Mesenchymal stem cell (in vitro differentiated cells and primary cell): ENCODE results near the gene IL3RA.
"Not testable (repeated sequence)": the region's sequence is repeated elsewhere in the genome, so short reads cannot be mapped to it uniquely, and the experiment has no call there.

Experiments used
- DNase-seq: peaks from one replicate; pipeline ENCODE4 v3.0.0-alpha.2; 2013
- H2AFZ ChIP-seq: one replicate; pipeline ENCODE4 v1.6.1; 2013; ENCODE audit warnings: low read depth, mild to moderate bottlenecking, control low read depth, inconsistent platforms, low read length, moderate library complexity
- H2AK5ac ChIP-seq: 2 replicates; pipeline ENCODE4 v1.6.1; 2013; ENCODE audit warnings: low read length, moderate library complexity, mild to moderate bottlenecking, inconsistent platforms; ENCODE audit not compliant: severe bottlenecking
- H2BK120ac ChIP-seq: one replicate; pipeline ENCODE4 v1.6.1; 2013; ENCODE audit warnings: low read depth, mild to moderate bottlenecking, inconsistent platforms, low read length, moderate library complexity
- H2BK12ac ChIP-seq, 2 experiments: one replicate each; pipeline ENCODE4 v1.6.1; 2013; ENCODE audit warnings: inconsistent platforms in 2 of 2, low read length in 2 of 2, mild to moderate bottlenecking in 2 of 2, moderate library complexity in 2 of 2, control low read depth in 1 of 2
- H2BK15ac ChIP-seq: one replicate; pipeline ENCODE4 v1.6.1; 2013; ENCODE audit warnings: mild to moderate bottlenecking, low read depth, inconsistent platforms; ENCODE audit not compliant: poor library complexity, severe bottlenecking
- H2BK5ac ChIP-seq: 2 replicates; pipeline ENCODE4 v1.6.1; 2013; ENCODE audit warnings: low read depth, mild to moderate bottlenecking, low read length, control low read depth, inconsistent platforms; ENCODE audit not compliant: poor library complexity, severe bottlenecking
- H3K14ac ChIP-seq, 2 experiments: one replicate each; pipeline ENCODE4 v1.6.1; 2013; ENCODE audit warnings: inconsistent platforms in 2 of 2, low read length in 2 of 2, control low read depth in 1 of 2, mild to moderate bottlenecking in 1 of 2, moderate library complexity in 1 of 2
- H3K18ac ChIP-seq, 2 experiments: one replicate each; pipeline ENCODE4 v1.6.1; 2013; ENCODE audit warnings: inconsistent platforms in 2 of 2, low read length in 2 of 2, control low read depth in 1 of 2, low read depth in 1 of 2, mild to moderate bottlenecking in 1 of 2
- H3K23ac ChIP-seq, 2 experiments: one replicate each; pipeline ENCODE4 v1.6.1; 2013; ENCODE audit warnings: inconsistent platforms in 2 of 2, low read length in 2 of 2, mild to moderate bottlenecking in 2 of 2, moderate library complexity in 2 of 2, control low read depth in 1 of 2
- H3K27ac ChIP-seq: 2 replicates; pipeline ENCODE4 v1.5.1; 2013; ENCODE audit warnings: mild to moderate bottlenecking, moderate library complexity, low read length, control low read depth, inconsistent platforms; ENCODE audit not compliant: poor library complexity, severe bottlenecking
- H3K27me3 ChIP-seq, 2 experiments: 2 replicates each; pipeline versions ENCODE4 v1.6.1 to v1.7.0; 2013; ENCODE audit warnings: low read length in 2 of 2, mild to moderate bottlenecking in 2 of 2, moderate library complexity in 2 of 2, control low read depth in 1 of 2, inconsistent platforms in 1 of 2; ENCODE audit not compliant: control insufficient read depth in 1 of 2, insufficient read depth in 1 of 2
- H3K36me3 ChIP-seq, 2 experiments: 2 replicates each; pipeline versions ENCODE4 v1.6.1 to v1.7.0; 2013; ENCODE audit warnings: low read length in 2 of 2, control low read depth in 1 of 2, inconsistent platforms in 1 of 2, low read depth in 1 of 2, mild to moderate bottlenecking in 1 of 2; ENCODE audit not compliant: insufficient read depth in 2 of 2, control insufficient read depth in 1 of 2
- H3K4ac ChIP-seq, 2 experiments: one replicate each; pipeline ENCODE4 v1.6.1; 2013; ENCODE audit warnings: inconsistent platforms in 2 of 2, low read length in 2 of 2, mild to moderate bottlenecking in 2 of 2, moderate library complexity in 2 of 2, control low read depth in 1 of 2, low read depth in 1 of 2
- H3K4me1 ChIP-seq: 2 replicates; pipeline ENCODE4 v1.6.1; 2013; ENCODE audit warnings: low read depth, low read length, control low read depth; ENCODE audit not compliant: control insufficient read depth, insufficient read depth
- H3K4me2 ChIP-seq: 2 replicates; pipeline ENCODE4 v1.6.1; 2013; ENCODE audit warnings: low read length, mild to moderate bottlenecking, inconsistent platforms; ENCODE audit not compliant: poor library complexity, severe bottlenecking
- H3K4me3 ChIP-seq, 2 experiments: 2 replicates each; pipeline versions ENCODE4 v1.5.1 to v1.7.0; 2013; ENCODE audit warnings: low read length in 2 of 2, mild to moderate bottlenecking in 2 of 2, control low read depth in 1 of 2, low read depth in 1 of 2; ENCODE audit not compliant: insufficient read depth in 1 of 2
- H3K79me1 ChIP-seq: replicated peaks from 2 replicates; pipeline ENCODE4 v1.6.1; 2013; ENCODE audit warnings: mild to moderate bottlenecking, control low read depth, low read length, inconsistent platforms; ENCODE audit not compliant: poor library complexity, severe bottlenecking
- H3K9ac ChIP-seq: 2 replicates; pipeline ENCODE4 v1.7.0; 2013; ENCODE audit warnings: mild to moderate bottlenecking, low read length, moderate library complexity
- H3K9me3 ChIP-seq: 2 replicates; pipeline ENCODE4 v1.7.0; 2013; ENCODE audit warnings: mild to moderate bottlenecking, low read length; ENCODE audit not compliant: control insufficient read depth
- H4K8ac ChIP-seq: one replicate; pipeline ENCODE4 v1.6.1; 2013; ENCODE audit warnings: inconsistent platforms, mild to moderate bottlenecking, low read length, moderate library complexity
- H4K91ac ChIP-seq: one replicate; pipeline ENCODE4 v1.6.1; 2013; ENCODE audit warnings: mild to moderate bottlenecking, low read length, inconsistent platforms
- WGBS: methylation state at CpG from one replicate; pipeline ENCODE4 v1.1.7; 2013; ENCODE audit warnings: mixed read lengths; 5-methylcytosine and 5-hydroxymethylcytosine counted together

Gene IL3RA

GRCh38 chrX:1330605-1331004, 6.0 kb upstream of the IL3RA start:
- Histone ChIP-seq H2BK120ac (no peak overlapping the region), H2BK12ac (no peak overlapping the region), H3K4me2 (no peak overlapping the region), H2AFZ (no peak overlapping the region), H2AK5ac (no peak overlapping the region), H4K91ac (no peak overlapping the region), H3K4ac (no peak overlapping the region), H3K4me3 (no peak overlapping the region), H2BK5ac (no peak overlapping the region), H3K79me1 (no peaks in the 10 kb centered on the region), H3K14ac (no peak overlapping the region), H4K8ac (no peak overlapping the region), H2BK15ac (no peak overlapping the region), H3K27me3 (peaks cover 0 to 3% of the 10 kb centered on the region in 2 experiments), H3K23ac (no peak overlapping the region), H3K9ac (no peak overlapping the region), H3K27ac (no peak overlapping the region), H3K9me3 (no peaks in the 10 kb centered on the region), H3K4me1 (no peaks in the 10 kb centered on the region), H3K36me3 (no peaks in the 10 kb centered on the region), H3K18ac (no peak overlapping the region)
- no peak for DNase-seq
- 88% methylated on average over 12 of the region's 12 CpGs for whole genome bisulfite sequencing

- 100% methylated on average over 1 of the region's 4 CpGs for WGBS
- not testable (repeated sequence) for H2BK15ac ChIP-seq, H2BK5ac ChIP-seq, H4K8ac ChIP-seq, H3K4me1 ChIP-seq, H3K36me3 ChIP-seq, H3K9me3 ChIP-seq, H3K79me1 ChIP-seq, H3K23ac ChIP-seq, H3K14ac ChIP-seq, H2BK120ac ChIP-seq, H3K4ac ChIP-seq, H3K27ac ChIP-seq, H2AFZ ChIP-seq, DNase-seq, H3K4me2 ChIP-seq, H3K18ac ChIP-seq, H4K91ac ChIP-seq, H2AK5ac ChIP-seq, H2BK12ac ChIP-seq, H3K9ac ChIP-seq, H3K4me3 ChIP-seq, H3K27me3 ChIP-seq
Measured at GRCh38 chrX:1332433-1332832, 4.2 kb upstream of the IL3RA start.

- Histone ChIP-seq H2BK120ac (no peak overlapping the region), H3K14ac (no peak overlapping the region), H2BK12ac (no peak overlapping the region), H4K91ac (no peak overlapping the region), H3K4me2 (no peak overlapping the region), H4K8ac (no peak overlapping the region), H3K9ac (no peak overlapping the region), H3K18ac (no peak overlapping the region), H2AFZ (no peak overlapping the region), H3K4me3 (no peak overlapping the region), H2BK15ac (peak overlapping the region; percentile 23), H3K27ac (no peak overlapping the region), H3K9me3 (peaks cover 2% of the 10 kb centered on the region), H3K79me1 (no peaks in the 10 kb centered on the region), H3K4ac (no peak overlapping the region), H3K4me1 (no peaks in the 10 kb centered on the region), H3K27me3 (peaks cover 0 to 3% of the 10 kb centered on the region in 2 experiments), H2BK5ac (no peak overlapping the region), H3K23ac (no peak overlapping the region), H2AK5ac (no peak overlapping the region), H3K36me3 (no peaks in the 10 kb centered on the region)
- WGBS: 79% methylated on average over 10 of the region's 10 CpGs
- DNase-seq: no peak
Measured at GRCh38 chrX:1334854-1335253, 1.7 kb upstream of the IL3RA start.

GRCh38 chrX:1336948-1337779, 579 bp downstream of the IL3RA start:
- H2BK12ac ChIP-seq: peak overlapping the region; percentile 25 to 52
- H3K4me1 ChIP-seq: no peaks in the 10 kb centered on the region
- H3K14ac ChIP-seq: no peak overlapping the region
- peak overlapping the region in 1 of 2 experiments; percentile 67 for H3K4me3 ChIP-seq
- peaks cover 0 to 3% of the 10 kb centered on the region in 2 experiments for H3K27me3 ChIP-seq
- H3K4ac ChIP-seq: peak overlapping the region in 1 of 2 experiments; percentile 51
- no peaks in the 10 kb centered on the region for H3K36me3 ChIP-seq
- H3K27ac ChIP-seq: no peak overlapping the region
- peaks cover 2% of the 10 kb centered on the region for H3K9me3 ChIP-seq
- H2BK5ac ChIP-seq: no peak overlapping the region
- peak overlapping the region; percentile 5 for H2AFZ ChIP-seq
- H3K79me1 ChIP-seq: no peaks in the 10 kb centered on the region
- H3K4me2 ChIP-seq: peak overlapping the region; percentile 23
- H4K91ac ChIP-seq: peak overlapping the region; percentile 45
- no peak for DNase-seq
- peak overlapping the region in 1 of 2 experiments; percentile 94 for H3K23ac ChIP-seq
- no peak overlapping the region for H4K8ac ChIP-seq
- peak overlapping the region; percentile 54 for H2BK15ac ChIP-seq
- peak overlapping the region; percentile 65 for H3K9ac ChIP-seq
- 82% methylated on average over 13 of the region's 18 CpGs for WGBS
- H2BK120ac ChIP-seq: no peak overlapping the region
- no peak overlapping the region for H2AK5ac ChIP-seq
- H3K18ac ChIP-seq: peak overlapping the region in 1 of 2 experiments; percentile 62
